ENCODE data around the gene OBP2B.
A peak's percentile ranks its signal among the peaks of the same experiment; 100 is the strongest.
"Not testable (repeated sequence)": the region's sequence is repeated elsewhere in the genome, so short reads cannot be mapped to it uniquely, and the experiment has no call there.

The OBP2B gene

DNA sequence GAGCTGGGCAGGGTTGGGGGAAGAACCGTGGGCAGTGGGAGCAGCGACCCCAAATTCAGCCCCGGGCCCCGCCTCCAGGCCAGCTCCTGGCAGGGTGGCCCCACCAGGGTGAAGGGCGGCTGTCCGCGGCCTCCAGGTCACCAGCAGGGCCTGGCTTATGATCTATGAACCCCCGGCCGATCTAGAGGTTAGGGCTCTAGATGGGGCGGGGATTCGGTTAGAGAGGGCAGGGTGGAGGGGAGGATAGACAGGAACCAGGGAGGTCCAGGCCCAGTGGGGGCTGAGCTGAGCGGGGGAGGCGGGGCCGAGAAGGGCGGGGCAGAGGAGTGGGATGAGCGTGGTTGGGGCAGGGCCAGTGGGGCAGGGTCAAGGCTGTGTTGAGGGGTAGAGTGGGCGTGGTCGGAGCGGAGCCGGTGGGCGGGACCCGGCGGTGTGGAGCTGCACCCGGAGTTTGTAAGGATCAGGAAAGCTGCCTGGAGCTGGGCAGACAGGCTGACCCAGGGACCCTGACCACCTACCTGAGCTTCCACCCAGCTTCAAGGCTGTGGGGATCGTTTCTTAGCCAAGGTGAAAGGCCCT lies 29.3 kb upstream of the OBP2B start:
- DNase-seq (ENCODE audit: low read depth in 2 of 2) = peak; percentile 21 to 53

DNA sequence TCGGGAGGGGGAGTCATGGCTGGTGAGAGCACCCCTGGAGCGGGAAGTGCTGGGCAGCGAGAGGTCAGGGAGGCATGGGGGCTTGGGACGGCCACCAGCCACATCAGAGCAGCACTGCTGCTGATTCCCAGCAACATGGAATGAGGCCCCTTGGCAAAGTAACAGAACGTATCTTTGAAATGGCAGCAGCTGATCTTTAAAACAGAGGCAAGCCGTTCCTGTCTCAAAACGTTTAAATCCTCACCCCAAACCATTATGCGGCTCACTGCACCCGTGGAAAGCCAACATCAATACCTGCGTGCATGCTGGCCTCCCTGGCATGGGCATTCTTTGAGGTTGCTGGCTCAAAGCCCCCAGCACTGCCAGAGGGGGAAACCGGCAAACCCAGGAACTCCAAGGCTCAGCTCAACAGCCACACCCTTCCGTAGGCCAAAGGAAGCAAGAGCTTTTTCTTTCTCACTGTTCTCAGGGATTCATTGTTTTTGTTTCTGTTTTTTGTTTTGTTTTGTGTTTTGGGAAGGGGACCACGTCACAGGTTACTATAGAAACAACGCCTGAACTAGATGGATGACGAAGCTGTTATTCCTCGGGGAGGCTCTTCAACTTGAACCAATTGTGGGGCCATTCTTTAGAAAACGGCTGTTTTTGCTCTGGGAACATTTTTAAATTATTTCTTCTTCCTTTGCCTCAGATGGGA lies 28.1 kb upstream of the OBP2B start:
- DNase-seq (ENCODE audit: low read depth in 2 of 2) = no peak

DNA sequence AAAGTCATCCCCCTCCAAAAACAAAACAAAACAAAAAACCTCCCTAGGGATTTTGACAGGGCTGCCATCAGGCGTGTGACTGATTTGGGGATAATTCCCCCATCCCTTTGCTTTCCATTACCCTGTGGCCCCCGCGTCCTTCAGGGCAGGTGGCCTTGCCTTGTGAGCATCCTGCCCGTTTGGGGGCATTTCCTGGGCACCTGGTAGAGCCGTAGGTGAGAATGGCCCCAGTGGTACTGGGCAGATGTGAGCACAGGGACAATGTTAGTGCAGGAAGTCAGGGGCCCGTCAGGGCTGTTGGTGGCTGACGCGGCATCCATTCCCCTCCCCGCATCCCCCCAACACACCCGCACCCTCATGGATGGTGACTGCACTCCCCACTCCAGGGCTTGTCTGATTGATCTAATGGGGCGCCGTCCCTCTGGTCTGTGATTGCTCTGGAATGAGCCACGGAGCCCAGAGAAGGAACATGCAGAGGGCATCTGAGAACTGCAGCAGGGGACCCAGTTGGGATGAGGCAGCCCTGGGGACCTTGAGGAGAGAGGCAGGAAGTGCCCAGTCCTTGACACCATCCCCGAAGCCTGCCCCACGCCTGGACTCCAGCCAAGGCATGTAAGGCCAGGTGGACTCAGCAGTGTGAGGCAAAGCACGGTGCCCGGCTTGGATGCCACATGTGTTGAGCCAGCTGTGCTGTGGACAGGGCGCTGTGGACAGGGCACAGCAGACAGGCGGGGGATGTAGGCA lies 27.4 kb upstream of the OBP2B start:
- DNase-seq (ENCODE audit: low read depth in 2 of 2) = not testable (repeated sequence)

GRCh38 chr9:133235549-133236222 lies 26.6 kb upstream of the OBP2B start:
- no peak for DNase-seq (ENCODE audit: low read depth in 2 of 2)

DNA sequence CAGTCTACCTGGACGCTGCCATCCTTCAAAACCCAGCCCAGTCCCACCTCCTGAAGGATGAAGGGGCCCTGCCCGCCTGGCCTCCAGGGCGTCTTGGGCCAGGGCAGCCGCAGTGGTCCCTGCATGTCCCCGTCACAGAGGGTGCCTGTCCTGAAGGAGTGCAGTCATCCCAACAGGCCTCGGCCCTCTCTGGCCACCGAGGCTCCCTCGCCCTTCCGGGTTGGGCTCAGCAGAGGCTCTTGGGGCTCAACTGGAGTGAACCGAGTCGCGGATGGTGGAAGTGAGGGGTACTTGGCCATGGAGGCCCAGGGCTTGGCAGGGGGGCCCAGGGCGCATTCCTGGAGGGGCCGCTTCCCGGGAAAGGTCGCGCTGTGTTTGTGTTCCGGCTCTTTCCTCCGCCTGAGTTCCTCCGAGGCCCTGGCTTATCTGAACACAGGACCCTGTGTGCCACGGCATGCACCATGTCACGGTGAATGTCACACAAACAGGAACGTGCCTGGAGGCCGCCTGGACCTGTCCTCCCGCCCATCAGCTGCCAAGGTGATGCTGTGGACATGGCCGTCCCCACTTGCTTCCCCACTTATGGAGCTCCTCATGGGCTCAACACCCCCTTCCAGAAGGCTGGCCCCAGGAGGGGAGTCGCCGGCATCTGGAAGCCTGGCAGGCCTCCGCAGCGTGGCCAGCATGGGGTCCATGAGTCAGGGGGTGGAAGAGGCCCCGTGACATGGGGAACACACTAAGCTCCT lies 25.7 kb upstream of the OBP2B start:
- no peak for DNase-seq (ENCODE audit: low read depth in 2 of 2)

- no peak for DNase-seq (ENCODE audit: low read depth in 2 of 2)
These were observed 24.8 kb upstream of the OBP2B start for GRCh38 chr9:133233681-133234432.

DNA sequence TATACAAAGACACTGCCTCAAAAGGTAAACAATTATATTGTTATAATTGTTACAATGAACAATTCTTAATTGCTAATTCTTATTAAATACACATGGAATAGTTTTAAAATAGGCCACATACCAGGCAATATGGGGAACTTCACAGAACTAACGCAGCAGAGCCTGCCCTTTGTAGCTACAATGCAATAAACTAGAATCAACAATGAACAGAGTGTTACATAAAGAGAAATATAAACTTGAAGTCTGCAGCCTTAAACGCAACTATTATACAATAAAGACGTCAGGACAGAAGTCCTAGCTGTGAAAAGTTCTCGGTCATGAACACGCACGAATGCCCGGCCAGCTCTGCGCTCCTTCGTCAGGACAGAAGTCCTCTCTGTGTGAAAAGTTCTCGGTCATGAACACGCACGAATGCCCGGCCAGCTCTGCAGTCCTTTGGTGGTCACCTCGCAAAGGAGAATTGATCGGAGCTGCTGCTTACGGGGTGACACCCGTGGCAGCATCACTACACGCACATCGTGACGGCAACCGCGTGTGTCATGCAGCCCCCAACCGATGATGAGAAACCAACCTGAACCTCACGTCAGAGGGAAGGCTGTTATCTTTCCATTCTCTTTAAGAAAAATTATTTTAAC lies 23.0 kb upstream of the OBP2B start:
- not testable (repeated sequence) for DNase-seq (ENCODE audit: low read depth in 2 of 2)

GRCh38 chr9:133230514-133230913 lies 21.5 kb upstream of the OBP2B start:
- DNase-seq (ENCODE audit: low read depth in 2 of 2) = not testable (repeated sequence)

DNA sequence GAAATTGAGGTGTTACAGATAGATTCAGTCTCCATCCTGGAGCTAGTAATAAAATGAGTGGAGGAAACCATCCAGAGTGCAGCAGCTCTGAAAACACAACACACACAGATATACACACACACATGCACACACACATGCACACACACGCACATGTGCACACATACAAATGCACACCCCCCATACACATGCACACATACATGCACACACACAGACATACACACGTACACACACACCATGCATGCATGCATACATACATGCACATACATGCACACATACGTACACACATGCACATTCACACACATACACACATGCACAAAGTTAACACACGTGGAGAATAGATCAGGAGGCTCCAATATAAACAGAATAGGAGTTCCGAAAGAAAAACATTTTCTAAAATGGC lies 21.0 kb upstream of the OBP2B start:
- no peak for DNase-seq (ENCODE audit: low read depth in 2 of 2)

GRCh38 chr9:133228474-133229193 lies 19.6 kb upstream of the OBP2B start:
- DNase-seq (ENCODE audit: low read depth in 2 of 2) = not testable (repeated sequence)

GRCh38 chr9:133227996-133228395 lies 18.9 kb upstream of the OBP2B start:
- not testable (repeated sequence) for DNase-seq (ENCODE audit: low read depth in 2 of 2)

DNA sequence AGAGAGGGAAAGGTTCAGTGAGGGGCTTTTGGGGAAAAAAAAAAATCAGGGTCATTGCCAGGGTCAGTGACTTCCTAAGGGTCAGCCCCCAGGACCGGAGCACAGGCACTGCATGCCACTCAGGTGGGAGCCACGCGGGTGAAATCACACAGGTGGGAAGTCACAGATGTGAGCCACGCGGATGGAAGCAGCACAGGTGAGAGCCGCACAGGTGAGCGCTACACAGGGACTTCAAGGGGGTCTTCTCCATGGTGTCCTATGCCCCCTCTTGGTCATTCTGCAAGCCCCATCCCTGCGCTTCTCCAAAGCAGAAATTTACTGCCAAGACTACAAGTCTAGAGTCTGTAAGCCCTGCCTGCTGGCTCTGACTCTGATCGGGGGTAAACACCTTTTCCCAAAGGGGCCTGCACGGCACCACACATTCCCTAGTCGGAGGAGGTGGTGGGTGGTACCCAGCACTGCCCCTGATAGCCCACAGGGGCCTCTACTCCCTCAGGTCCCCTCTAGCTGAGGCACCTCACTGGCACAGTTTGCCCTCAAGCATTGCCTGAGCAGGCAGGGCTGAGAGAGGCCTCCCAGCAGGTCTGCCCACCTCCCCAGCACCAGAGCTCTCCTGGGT lies 18.3 kb upstream of the OBP2B start:
- no peak for DNase-seq (ENCODE audit: low read depth in 2 of 2)

GRCh38 chr9:133226219-133227171 lies 17.4 kb upstream of the OBP2B start:
- DNase-seq (ENCODE audit: low read depth in 2 of 2) = no peak

- no peak for DNase-seq (ENCODE audit: low read depth in 2 of 2)
These were observed 16.3 kb upstream of the OBP2B start for GRCh38 chr9:133225171-133226011.

DNA sequence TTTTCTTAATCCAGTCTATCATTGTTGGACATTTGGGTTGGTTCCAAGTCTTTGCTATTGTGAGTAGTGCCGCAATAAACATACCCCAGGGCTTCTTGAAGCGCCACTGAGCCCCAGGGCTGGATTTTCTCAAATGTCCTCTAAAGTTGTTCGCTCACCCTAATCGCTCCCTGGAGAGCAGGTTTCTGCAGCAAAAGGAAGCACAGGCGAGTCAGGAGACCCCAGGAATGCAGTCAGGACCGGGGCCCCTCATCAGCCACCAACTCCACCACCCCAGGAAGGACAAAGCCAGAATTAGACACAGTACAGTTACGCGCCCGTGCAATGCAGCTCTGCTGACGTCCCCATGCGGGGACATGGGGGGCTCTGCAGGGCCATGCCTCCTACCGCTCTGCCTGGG lies 15.7 kb upstream of the OBP2B start:
- no peak for DNase-seq (ENCODE audit: low read depth in 2 of 2)

DNA sequence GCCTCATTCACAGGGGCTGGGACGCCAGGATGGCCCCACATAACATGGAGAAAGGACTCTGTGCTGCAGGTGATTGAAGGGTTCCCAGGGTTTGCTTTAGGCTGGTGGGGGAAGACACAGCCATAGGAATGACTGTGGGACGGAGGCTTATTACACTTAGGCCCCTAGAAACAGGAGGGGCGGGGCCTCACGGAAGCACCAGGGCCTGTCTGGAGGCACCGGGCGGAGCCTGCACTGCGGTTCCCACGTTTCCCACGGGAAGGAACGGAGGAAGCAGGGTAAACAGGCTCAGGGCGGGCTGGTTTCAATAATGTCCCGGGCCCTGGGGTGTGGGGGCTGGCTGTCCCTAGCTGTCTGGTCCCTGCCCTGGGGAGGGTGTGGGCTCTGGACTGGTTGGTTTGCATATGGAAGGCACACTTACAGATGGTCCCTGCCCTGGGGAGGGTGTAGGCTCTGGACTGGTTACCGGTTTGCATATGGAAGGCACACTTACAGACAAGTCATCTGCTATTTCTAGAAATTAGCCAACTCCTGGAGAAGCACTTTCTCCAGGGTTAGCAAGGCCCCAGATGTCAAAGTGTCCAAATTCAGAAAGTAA lies 14.2 kb upstream of the OBP2B start:
- DNase-seq (ENCODE audit: low read depth in 2 of 2) = not testable (repeated sequence)

DNA sequence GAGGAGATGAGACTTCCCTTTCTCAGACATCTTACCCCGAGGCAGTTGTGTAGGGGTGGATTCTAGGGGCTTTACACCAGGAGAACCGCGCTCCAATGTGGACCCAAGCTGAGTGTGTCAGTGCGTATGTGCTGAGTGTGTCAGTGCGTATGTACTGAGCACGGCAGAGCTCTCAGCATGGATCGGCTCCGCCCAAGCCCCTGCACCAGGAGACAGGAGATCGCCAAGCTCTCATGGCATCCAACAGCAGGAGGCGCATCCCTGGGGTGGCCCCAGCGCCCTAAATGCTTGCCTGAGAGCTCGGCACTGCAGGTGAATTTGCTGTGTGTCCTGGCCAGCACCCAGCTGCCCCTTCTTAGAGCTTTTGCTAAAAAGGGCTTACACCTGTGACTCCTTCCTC lies 12.9 kb upstream of the OBP2B start:
- not testable (repeated sequence) for DNase-seq (ENCODE audit: low read depth in 2 of 2)
